Kidney epithelial cell (primary cell): Measurements from ENCODE around the gene ST3GAL3. TPM values are rescaled to one million over a fixed set of nuclear protein-coding genes. Genes with fewer than 3 reads are reported as not detected.
A peak's percentile ranks its signal among the peaks of the same experiment; 100 is the strongest.

Source experiments
- DNase-seq: peaks from one replicate; pipeline ENCODE4 v3.0.0-alpha.2; 2010; ENCODE audit warnings: low read depth
- H3K27me3 ChIP-seq: 2 replicates; pipeline ENCODE4 v1.6.0; 2011; ENCODE audit warnings: low read length; ENCODE audit not compliant: control insufficient read depth, insufficient read depth
- H3K36me3 ChIP-seq: 2 replicates; pipeline ENCODE4 v1.5.1; 2011; ENCODE audit warnings: low read length; ENCODE audit not compliant: control insufficient read depth, insufficient read depth
- H3K4me3 ChIP-seq: 2 replicates; pipeline ENCODE4 v1.5.1; 2011; ENCODE audit warnings: low read depth, mild to moderate bottlenecking, control low read depth, low read length
- CTCF ChIP-seq: IDR thresholded peaks from 2 replicates; pipeline ENCODE4 v1.5.1; 2011; ENCODE audit warnings: mild to moderate bottlenecking, moderate library complexity, low read length, control low read depth, inconsistent platforms; ENCODE audit not compliant: insufficient read depth, poor library complexity, severe bottlenecking
- total RNA-seq: library from RNA; depleted of rRNA; stranded (reverse); fragments of >200 nt; gene quantifications from 2 replicates; pipeline ENCODE4 v1.2.3, GENCODE V29; 2015

Gene ST3GAL3
- total RNA-seq, 1 donor from 2014 or later = 15.0 TPM

- peaks cover 3% of the 10 kb centered on the region for H3K36me3 ChIP-seq
- peak; percentile 41 for TF ChIP-seq CTCF
- no peaks in the 10 kb centered on the region for H3K27me3 ChIP-seq
- DNase-seq = no peak
- no peak overlapping the region for H3K4me3 ChIP-seq
These were observed 223.0 kb downstream of the ST3GAL3 start for GRCh38 chr1:43930168-43930948.

GRCh38 chr1:43930949-43931275, 223.6 kb downstream of the ST3GAL3 start:
- no peak for TF ChIP-seq CTCF
- H3K4me3 ChIP-seq = no peak overlapping the region

GRCh38 chr1:43931711-43932660, 224.7 kb downstream of the ST3GAL3 start:
- Histone ChIP-seq H3K27me3 (no peaks in the 10 kb centered on the region), H3K4me3 (no peak overlapping the region), H3K36me3 (peaks cover 3% of the 10 kb centered on the region)
- no peak for DNase-seq
- no peak for TF ChIP-seq CTCF

More at GRCh38 chr1:43930949-43931275, 223.6 kb downstream of the ST3GAL3 start:
- Histone ChIP-seq H3K36me3 (peaks cover 3% of the 10 kb centered on the region), H3K27me3 (no peaks in the 10 kb centered on the region)
- DNase-seq = no peak

GRCh38 chr1:43932786-43933385, 225.6 kb downstream of the ST3GAL3 start:
- H3K36me3 ChIP-seq = peaks cover 3% of the 10 kb centered on the region
- H3K4me3 ChIP-seq = peak overlapping the region; percentile 48
- TF ChIP-seq CTCF = no peak
- no peaks in the 10 kb centered on the region for H3K27me3 ChIP-seq
- DNase-seq = no peak

- H3K4me3 ChIP-seq = peak within 1 kb of the TSS; percentile 48
- no peaks in the 10 kb centered on the region for H3K27me3 ChIP-seq
- peaks cover 3% of the 10 kb centered on the region for H3K36me3 ChIP-seq
- no peak for TF ChIP-seq CTCF
- no peak for DNase-seq
These were observed 226.2 kb downstream of the ST3GAL3 start, which contains the start of gene ARTN for GRCh38 chr1:43933386-43934100. TSS of gene ARTN (plus strand) at chr1:43933801. CDS start at chr1:43935657, 1,856 bp downstream.
